Iris pigment epithelial cell (primary cell): ENCODE measurements around the gene ARMC9.
"Not testable (repeated sequence)": the region's sequence is repeated elsewhere in the genome, so short reads cannot be mapped to it uniquely, and the experiment has no call there.

Experiments used
- DNase-seq: peaks from one replicate; pipeline ENCODE4 v3.0.0-alpha.2; 2011; ENCODE audit warnings: low read depth

Gene ARMC9

GRCh38 chr2:231364961-231365810 lies 166.8 kb downstream of the ARMC9 start:
- DNase-seq: peak; percentile 76

- DNase-seq: no peak
Measured at GRCh38 chr2:231367178-231367577, 168.7 kb downstream of the ARMC9 start.

GRCh38 chr2:231369580-231370428 lies 171.4 kb downstream of the ARMC9 start:
- no peak for DNase-seq

GRCh38 chr2:231370429-231370748 lies 172.0 kb downstream of the ARMC9 start:
- DNase-seq: no peak

DNA sequence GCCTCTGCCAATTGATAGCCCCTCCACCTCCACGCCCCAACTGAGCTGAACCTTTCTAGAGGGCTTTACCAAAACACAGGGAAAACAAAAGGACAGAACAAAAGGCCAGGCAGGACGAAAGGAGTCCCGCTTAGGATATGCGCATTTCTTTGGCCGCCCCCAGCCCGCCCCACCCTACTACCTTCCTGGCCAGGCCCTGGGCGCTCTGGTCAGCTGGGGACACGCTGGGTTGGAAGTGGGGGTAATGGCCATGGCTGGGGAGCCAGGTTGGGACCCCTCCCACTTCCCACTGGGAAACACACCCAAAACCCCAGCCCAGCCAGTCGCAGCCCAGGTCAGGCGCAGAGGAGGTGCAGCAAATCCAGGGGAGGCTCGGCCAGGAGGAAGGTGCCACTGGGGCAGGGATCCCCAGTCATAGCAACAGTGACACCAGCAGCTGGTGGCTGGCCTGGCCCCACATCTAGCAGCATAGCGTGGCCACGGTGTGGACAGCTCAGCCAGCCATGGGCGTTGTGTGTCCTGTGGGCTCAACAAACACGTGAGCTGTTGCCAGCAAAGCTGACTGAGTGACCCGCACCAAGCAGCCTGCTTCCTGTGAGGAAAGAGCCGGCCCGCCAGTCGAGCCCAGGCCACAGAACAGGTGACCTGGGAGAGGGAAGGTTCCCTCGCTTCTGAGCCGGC lies 172.5 kb downstream of the ARMC9 start:
- no peak for DNase-seq

- DNase-seq: no peak
Measured at GRCh38 chr2:231371430-231372054, 173.1 kb downstream of the ARMC9 start.

DNA sequence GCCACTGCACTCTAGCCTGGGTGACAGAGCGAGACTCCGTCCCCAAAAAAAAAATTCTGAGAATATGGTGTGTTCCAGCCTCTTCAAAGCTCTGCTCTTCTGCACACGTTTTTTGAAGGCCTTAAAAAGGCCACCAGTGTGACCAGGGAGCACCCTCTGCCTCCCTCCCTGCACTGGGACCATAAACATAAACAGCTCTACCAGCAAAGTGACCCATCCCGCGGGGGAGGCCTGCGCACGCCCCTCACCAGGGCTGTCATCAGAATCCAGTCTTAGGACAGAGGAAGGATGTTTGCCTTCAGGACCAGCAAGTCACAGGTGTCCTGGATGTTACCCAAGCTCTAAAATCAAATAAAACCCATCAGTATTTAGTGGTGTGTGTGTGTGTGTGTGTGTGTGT lies 173.9 kb downstream of the ARMC9 start:
- no peak for DNase-seq

DNA sequence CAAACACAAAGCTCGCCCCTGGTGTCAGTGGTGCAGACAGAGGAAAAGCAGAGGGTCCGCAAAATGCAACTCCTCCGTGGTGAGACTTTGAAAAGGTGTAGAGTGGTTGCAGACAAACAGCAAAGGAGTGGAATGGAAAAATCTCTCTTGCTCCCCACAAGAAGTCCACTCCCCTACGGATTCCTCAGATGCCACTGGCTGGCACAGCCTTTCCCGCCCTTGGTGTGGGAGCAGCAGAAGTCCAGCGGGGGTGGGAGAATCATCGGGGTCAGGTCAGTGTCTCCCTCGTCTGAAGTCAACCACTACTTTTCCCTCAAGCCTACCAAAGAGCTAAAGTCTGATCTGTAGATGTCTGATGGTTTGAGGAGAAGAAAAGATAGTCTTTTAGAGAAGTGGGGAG lies 174.8 kb downstream of the ARMC9 start:
- no peak for DNase-seq

- no peak for DNase-seq
Measured at GRCh38 chr2:231373786-231374349, 175.4 kb downstream of the ARMC9 start.

GRCh38 chr2:231374771-231375170 lies 176.3 kb downstream of the ARMC9 start:
- DNase-seq: no peak

DNA sequence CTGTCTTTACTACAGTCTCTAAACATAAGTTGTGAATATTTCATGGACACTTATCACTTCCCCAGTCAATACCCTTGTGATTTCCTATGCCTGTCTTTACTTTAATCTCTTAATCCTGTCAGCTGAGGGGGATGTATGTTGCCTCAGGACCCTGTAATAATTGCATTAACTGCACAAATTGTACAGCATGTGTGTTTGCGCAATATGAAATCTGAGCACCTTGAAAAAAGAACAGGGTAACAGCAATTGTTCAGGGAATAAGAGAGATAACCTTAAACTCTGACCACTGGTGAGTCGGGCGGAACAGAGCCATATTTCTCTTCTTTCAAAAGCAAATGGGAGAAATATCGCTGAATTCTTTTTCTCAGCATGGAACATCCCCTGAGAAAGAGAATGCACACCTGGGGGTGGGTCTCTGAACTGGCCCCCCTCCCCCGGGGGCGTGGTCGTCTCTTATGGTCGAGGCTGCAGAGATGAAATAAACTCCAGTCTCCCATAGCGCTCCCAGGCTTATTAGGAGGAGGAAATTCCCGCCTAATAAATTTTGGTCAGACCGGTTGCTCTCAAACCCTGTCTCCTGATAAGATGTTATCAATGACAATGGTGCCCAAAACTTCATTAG lies 177.7 kb downstream of the ARMC9 start:
- DNase-seq: not testable (repeated sequence)

GRCh38 chr2:231376857-231377256 lies 178.4 kb downstream of the ARMC9 start:
- no peak for DNase-seq

DNA sequence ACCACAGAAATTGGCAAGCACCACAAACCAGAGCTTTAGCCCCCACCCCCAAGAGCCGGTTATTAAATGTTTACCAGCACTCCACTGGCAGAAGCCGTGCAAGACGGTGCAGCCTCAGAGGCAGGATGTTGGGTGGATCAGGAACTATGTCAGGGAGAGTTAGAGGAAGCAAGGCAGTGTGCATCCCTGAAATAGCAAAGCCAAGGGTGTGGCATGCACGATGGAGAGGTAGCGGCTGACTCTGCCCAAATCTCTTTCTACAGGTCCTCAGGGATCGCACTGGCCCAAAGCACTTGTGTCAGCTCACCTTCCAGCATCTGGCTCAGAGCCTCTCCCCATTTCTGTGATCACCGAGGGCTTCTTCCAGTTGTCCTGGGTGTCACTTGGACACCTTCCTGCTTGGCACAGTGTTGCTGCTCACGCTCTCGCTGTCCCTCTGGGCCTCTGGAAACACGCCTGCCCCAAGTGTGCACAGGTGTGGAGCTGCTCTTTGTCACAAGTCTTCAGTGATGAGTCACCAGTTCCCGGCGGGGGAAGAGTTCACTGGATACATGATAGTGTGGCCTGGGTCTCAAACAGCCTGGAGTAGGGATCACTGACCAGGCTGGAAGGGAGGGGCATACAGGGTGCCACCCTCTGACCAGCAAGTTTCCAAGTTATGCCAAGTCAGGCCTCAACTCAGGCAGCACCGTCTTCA lies 179.7 kb downstream of the ARMC9 start:
- DNase-seq: no peak

DNA sequence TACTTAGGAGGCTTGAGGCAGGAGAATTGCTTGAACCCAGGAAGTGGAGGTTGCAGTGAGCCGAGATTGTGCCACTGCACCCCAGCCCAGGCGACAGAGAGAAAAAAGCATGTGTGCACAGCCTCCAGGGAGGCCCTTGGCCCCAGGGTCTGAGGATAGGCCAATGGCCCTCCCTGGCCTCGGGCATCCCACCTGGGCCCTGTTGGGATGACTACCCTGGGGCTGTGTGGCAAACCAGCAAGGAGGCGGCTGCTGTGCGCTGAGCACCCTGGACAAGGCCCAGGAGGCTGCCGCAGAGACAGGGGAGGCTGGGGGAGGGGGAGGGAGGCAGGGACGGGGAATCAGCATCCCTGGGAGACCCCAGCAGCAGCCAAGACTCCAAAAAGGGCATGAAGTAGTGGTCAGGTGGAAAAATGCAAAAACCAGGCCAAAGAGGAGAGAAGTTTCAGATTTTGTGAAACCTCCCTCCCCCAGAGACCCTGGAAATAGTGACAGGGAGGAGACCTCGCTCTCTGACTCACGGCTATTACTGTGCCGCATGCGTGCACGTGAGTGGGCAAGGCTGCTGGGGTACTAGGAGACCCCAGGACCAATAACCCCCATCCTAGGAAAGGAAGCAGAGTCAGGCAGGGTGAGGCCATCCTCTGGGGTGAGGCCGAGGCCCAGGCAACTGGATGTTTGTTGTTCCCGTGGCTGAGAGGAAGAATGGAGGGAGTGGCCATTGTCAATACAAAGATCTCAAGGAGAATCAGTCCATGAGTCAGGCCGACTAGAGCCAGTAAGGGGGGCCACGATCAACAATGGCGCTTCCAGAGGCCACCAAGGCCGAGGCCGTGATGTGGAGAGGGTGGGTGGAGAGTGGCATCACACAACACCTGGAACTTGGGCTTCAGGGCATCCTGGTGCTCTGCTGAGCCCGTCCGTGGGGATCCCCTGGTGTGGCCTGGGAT lies 181.1 kb downstream of the ARMC9 start:
- DNase-seq: no peak

- no peak for DNase-seq
Measured at GRCh38 chr2:231380307-231380706, 181.9 kb downstream of the ARMC9 start.

DNA sequence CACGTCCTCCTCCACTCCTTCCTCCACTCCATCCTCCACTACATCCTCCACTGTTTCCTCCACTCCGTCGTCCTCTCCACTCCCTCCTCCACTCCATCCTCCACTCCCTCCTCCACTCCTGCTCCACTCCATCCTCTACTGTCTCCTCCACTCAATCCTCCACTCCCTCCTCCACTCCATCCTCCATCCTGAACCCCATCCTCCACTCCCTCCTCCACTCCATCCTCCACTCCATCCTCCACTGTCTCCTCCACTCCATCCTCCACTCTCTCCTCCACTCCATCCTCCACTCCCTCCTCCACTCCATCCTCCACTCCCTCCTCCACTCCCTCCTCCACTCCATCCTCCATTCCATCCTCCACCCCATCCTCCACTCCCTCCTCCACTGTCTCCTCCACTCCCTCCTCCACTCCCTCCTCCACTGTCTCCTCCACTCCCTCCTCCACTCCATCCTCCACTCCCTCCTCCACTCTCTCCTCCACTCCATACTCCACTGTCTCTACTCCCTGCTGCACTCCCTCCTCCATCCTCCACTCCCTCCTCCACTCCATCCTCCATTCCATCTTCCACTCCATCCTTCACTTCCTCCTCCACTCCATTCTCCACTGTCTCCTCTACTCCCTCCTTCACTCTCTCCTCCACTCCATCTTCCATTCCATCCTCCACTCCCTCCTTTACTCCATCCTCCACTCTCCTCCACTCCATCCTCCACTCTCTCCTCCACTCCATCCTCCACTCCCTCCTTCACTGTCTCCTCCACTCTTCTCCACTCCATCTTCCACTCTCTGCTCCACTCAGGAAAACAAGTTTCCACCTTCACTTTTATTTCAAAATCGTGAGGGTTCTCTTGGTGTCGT lies 182.8 kb downstream of the ARMC9 start:
- no peak for DNase-seq

- DNase-seq: no peak
Measured at GRCh38 chr2:231382116-231382515, 183.7 kb downstream of the ARMC9 start.

DNA sequence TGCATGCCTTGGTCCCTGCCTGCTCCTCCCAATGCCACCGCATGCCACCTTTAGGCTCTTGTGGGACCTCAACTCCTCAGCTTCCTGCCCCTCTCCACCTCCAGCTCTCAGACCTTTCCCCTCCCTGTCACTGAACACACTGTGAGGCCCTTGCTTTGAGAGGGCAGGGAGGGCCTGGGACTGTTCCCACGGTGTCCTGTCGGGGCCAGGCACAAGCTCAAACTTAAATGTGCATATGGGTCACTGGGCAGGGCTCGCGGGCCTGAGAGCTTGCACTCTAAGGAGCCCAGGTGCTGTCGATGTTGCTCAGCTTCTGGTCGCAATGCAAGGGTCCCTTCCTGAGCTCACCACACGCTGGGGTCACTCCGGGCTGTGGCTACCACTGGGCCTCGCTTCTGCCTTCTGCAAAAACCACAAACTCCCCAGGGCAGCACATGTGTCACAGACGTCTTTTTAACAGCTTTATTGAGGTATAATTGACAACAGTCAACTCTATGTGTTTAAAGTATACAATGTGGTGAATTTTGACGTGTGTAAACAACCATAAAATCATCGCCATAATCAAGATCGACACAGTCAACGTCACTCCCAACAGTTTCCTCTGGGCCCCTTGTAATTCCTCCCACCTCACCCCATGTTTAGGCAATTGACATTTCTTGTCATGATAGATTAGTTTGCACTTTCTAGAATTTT lies 185.1 kb downstream of the ARMC9 start:
- no peak for DNase-seq
